Measurements from ENCODE around the gene GALC. TPM values are rescaled to one million over a fixed set of nuclear protein-coding genes. Genes with fewer than 3 reads are reported as not detected.
A peak's percentile ranks its signal among the peaks of the same experiment; 100 is the strongest.

The GALC gene
- total and polyA plus RNA-seq, 9 of the 15 experiments (the other 6 are each of a cell fraction or from before 2014, with no cell fraction given), result 1.6 to 15.0 (median 7.3) TPM

DNA sequence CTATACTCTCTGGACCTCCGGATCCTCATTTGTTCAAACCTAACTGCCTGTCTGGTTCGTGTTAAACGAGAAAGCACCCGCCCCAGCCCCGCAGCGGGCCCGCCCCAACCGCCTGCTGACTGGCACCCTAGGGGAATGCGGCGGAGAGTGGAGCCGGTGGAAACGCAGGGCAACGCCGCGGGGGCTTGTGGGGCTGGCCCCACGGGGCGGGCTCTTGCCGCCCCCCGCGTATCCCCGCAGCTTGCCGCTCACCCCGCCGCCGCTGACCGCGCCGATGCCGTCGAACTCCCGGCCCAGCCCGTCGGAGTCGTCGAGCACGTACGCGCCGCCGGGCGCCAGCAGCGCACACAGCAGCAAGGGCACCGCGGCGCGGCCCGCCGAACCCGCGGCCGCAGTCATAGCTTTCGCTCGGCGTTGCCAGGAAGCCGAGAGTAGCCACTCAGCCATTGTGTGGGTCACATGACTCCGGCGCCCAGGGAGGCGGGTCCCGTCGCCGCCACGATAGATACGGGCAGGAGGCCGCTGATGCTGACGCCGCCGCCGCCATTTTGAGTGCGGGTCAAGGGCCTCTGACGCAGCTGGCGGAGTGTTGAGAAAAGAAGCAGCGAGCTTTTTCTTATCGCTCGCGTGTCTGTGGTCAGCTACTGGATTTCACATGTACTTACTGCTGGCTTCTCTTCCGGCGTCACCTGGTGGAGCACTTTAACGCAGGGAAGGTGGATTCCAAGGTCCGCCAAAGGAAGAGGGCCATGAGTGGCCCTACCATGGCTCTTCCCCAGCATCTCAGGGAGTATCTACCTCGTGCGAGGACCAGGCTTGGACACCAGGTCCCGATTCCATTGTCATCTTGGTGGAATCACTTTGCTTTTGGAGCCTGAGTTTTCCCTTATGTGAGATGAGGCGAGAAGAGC lies at the start of gene GALC (continued):
- TF ChIP-seq, protein P1, sequence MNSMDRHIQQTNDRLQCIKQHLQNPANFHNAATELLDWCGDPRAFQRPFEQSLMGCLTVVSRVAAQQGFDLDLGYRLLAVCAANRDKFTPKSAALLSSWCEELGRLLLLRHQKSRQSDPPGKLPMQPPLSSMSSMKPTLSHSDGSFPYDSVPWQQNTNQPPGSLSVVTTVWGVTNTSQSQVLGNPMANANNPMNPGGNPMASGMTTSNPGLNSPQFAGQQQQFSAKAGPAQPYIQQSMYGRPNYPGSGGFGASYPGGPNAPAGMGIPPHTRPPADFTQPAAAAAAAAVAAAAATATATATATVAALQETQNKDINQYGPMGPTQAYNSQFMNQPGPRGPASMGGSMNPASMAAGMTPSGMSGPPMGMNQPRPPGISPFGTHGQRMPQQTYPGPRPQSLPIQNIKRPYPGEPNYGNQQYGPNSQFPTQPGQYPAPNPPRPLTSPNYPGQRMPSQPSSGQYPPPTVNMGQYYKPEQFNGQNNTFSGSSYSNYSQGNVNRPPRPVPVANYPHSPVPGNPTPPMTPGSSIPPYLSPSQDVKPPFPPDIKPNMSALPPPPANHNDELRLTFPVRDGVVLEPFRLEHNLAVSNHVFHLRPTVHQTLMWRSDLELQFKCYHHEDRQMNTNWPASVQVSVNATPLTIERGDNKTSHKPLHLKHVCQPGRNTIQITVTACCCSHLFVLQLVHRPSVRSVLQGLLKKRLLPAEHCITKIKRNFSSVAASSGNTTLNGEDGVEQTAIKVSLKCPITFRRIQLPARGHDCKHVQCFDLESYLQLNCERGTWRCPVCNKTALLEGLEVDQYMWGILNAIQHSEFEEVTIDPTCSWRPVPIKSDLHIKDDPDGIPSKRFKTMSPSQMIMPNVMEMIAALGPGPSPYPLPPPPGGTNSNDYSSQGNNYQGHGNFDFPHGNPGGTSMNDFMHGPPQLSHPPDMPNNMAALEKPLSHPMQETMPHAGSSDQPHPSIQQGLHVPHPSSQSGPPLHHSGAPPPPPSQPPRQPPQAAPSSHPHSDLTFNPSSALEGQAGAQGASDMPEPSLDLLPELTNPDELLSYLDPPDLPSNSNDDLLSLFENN (IDR thresholded peaks at IDR 0.05; ENCODE audit: low read depth in 2 of 2, low read length in 2 of 2), result 0 out of 4 replicates have a peak, but pooled peaks of 1 of the 2 experiments have one; percentile 29
- TF ChIP-seq SIN3A (IDR thresholded peaks at IDR 0.05; ENCODE audit: borderline replicate concordance in 2 of 2, control insufficient read depth in 1 of 2, low read depth in 2 of 2, low read length in 2 of 2) (peak in 1 of 2 experiments; percentile 50; a peak in 1 of 4 replicates), IRF1 (CRISPR knock-in tag; IDR thresholded peaks at IDR 0.05; ENCODE audit: borderline replicate concordance) (0 out of 2 replicates have a peak, but pooled peaks have one; percentile 34), TAF1 (IDR thresholded peaks at IDR 0.05; ENCODE audit: control insufficient read depth, extremely low read depth, insufficient read depth, low read length, severe bottlenecking) (peak; percentile 40), ZNF609 (CRISPR knock-in tag; IDR thresholded peaks at IDR 0.05; ENCODE audit: borderline replicate concordance) (no peak), SMARCB1 (IDR thresholded peaks at IDR 0.05; ENCODE audit: insufficient read length, low read depth) (no peak), FOXJ2 (tag; IDR thresholded peaks at IDR 0.05) (0 out of 2 replicates have a peak, but pooled peaks have one; percentile 29), SIRT6 (IDR thresholded peaks at IDR 0.05; ENCODE audit: low read depth, low read length) (no peak), JUND (IDR thresholded peaks at IDR 0.05; ENCODE audit: borderline replicate concordance, low read depth, low read length) (peak; percentile 71), JUND (tag; IDR thresholded peaks at IDR 0.05; ENCODE audit: borderline replicate concordance, low read depth, low read length) (peak; percentile 54; the same call in 1 of the 3 replicates), ZNF696 (CRISPR knock-in tag; conservative IDR thresholded peaks at IDR 0.05) (no peak)
- TF ChIP-seq, protein P2, sequence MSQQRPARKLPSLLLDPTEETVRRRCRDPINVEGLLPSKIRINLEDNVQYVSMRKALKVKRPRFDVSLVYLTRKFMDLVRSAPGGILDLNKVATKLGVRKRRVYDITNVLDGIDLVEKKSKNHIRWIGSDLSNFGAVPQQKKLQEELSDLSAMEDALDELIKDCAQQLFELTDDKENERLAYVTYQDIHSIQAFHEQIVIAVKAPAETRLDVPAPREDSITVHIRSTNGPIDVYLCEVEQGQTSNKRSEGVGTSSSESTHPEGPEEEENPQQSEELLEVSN (IDR thresholded peaks at IDR 0.05; ENCODE audit: borderline replicate concordance in 1 of 2, extremely low read depth in 1 of 2, insufficient read depth in 1 of 2, insufficient read length in 1 of 2, low read depth in 1 of 2, low read length in 1 of 2, poor library complexity in 1 of 2, severe bottlenecking in 1 of 2), result peak in 1 of 2 experiments; percentile 84
